Activated effector memory CD4-positive, alpha-beta T cell treated with Interleukin-2 at 50 U/mL for 16 hours (primary cell): ENCODE results near the gene DIPK2B.

Experiments used
- DNase-seq: peaks from one replicate; pipeline ENCODE4 v3.0.0-alpha.2; 2020

DIPK2B gene, protein sequence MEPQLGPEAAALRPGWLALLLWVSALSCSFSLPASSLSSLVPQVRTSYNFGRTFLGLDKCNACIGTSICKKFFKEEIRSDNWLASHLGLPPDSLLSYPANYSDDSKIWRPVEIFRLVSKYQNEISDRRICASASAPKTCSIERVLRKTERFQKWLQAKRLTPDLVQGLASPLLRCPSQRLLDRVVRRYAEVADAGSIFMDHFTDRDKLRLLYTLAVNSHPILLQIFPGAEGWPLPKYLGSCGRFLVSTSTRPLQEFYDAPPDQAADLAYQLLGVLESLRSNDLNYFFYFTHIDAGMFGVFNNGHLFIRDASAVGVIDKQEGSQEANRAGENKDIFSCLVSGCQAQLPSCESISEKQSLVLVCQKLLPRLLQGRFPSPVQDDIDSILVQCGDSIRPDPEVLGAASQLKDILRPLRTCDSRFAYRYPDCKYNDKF

DNA sequence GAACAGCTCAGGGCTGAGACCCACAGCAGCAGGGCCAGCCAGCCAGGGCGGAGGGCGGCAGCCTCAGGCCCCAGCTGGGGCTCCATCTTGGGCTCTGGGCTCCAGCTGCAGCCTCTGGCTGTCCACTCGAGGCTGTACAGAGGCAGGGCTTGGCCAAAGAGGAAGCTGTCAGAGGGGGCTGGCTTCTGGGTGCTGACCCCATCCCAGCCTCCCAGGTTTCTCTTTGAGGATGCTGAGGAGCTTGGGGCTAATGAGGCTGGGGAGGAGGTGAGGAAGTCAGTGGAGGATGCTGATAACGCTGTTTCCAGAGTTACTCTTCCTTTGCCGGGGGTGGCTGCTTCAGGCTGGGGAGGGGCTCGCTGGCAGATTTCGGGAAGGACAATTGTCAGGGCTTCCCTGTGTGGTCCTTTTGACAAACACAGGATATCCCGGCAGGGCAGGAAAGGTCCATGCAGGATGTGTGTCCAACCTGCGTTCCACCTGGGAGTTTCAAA is at the start of gene DIPK2B:
DIPK2B (minus strand) TSS at position 136 of the 494 bp plus-strand sequence; CDS start at position 86, 50 bp downstream.
- DNase-seq = no peak

DNA sequence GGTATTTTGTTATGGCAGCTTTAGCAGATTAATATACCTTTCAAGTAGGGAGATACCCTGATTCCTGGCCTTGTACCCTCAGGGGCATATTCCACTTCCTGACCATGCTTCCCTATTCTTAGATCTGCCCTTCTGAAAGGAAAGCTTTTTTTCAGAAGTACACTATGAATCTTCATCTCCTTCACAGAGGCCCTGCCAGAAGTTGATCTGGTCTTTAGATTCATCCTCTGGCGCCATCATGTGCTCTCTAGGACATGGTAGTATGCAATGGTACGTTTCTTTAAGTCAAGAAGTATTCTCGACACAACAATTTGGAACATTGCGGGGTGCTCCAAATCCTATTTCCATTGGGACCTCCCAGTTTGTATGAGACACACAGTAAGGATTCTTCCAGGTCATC is 39.6 kb upstream of the DIPK2B start:
- DNase-seq = no peak

DNA sequence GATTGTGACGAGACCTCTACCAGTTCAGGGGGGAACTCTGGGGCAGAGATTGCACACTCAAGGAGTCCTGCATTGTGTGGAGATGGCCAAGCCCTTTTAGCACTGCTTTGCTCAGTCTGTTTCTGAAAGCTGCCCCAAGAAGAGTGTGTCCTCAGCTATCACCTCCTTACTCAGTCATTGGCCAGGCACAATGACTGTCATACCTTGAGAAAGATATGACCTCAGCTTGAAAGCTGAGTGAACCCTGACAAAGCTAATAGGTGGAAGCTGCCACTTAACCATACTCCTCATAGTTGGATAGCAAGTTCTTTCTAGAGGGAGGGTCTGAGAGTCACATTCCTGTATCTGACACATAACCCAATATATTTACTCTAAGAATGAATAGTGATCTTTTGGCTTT is 37.8 kb upstream of the DIPK2B start:
- DNase-seq = no peak

DNA sequence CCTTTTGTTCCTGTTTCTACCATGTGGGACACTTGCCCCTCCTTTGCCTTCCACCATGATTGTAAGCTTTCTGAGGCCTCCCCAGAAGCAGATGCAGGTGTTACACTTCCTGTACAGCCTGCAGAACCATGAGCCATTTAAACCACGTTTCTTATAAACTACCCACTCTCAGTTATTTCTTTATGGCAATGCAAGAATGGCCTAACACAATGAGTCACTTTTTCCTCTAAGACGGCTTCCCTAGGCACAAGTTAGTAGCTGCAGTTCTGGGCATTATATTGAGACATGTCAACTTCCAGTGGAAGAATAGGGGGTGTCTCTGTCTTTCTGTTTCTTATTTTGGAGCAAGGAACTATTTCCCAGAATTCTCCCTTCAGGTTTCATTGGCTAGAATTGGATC is 32.9 kb upstream of the DIPK2B start:
- DNase-seq = no peak

DNA sequence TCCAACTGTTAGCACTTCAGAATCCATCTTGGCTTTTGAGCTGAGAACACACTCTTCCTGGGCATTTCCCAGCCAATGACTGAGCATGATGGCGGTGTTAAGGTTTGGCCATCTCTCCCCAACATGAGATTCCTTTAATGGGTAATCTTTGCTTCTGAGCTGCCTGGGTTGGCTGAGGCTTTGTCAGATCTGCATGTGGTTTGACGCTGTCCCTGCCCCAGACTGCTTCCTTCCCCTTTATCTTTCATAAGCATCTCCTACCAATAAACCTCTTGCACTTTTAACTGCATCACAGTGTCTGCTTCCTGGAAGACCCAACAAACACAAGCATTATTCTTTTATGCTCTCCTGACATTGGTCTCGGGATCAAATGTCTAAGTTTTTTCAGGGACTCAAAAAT is 31.5 kb upstream of the DIPK2B start:
- no peak for DNase-seq

DNA sequence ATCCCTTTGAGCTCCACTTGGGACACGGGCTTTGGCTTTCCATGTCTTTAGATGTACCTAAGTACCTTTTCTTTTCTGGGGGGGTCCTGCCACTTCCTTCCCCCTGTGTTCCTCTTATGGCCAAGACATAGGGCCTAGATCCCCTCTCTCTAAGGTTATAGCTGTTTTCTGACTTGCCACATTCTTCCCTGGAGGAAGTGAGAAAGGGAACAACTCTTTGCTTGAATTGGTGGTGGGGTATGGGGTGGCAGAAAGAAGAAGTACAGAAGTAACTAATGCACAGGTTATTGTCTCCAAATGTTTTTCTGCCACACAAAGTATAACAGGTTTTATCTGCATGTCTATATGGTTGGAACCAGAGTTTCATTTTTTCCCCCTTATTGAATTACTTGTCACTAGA is 29.7 kb upstream of the DIPK2B start:
- no peak for DNase-seq

DNA sequence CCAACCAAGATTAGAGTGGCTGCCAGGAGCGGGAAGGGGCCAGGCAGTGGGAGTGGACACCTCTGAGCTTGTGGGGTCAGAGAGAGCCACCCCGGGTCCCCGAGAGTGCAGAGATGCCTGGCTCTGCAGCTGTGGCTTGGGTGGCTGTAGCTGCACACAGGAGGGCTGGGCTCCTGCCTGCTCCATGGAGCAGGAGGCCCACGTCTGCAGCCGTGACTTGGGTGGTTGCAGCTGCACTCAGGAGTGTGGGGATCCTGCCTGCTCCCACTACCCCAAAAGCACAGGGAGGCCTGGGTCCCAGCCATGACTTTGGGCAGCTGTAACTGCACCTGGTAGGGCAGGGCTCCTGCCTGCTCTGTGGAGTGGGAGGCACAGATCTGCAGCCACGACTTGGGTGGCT is 28.7 kb upstream of the DIPK2B start:
- no peak for DNase-seq

DNA sequence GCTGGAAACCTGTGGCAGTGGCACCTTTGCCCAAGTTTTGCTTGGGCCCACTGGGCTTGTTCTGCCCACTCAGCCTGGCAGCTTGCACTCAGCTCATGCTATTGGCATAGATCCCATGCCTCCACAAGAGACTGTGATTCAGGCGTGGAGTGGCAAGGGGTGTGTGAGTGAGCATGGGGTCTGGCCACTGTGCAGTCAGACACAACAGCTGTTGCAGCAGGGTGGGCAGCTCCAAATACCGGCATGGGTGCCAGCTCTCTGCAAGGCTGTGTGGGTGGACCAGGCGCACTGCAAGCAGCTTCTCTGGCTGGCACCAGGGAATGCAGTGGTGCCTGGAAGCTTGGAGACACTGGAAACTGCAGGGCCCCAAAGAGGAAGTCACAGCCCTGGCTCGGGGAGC is 27.4 kb upstream of the DIPK2B start:
- no peak for DNase-seq

DNA sequence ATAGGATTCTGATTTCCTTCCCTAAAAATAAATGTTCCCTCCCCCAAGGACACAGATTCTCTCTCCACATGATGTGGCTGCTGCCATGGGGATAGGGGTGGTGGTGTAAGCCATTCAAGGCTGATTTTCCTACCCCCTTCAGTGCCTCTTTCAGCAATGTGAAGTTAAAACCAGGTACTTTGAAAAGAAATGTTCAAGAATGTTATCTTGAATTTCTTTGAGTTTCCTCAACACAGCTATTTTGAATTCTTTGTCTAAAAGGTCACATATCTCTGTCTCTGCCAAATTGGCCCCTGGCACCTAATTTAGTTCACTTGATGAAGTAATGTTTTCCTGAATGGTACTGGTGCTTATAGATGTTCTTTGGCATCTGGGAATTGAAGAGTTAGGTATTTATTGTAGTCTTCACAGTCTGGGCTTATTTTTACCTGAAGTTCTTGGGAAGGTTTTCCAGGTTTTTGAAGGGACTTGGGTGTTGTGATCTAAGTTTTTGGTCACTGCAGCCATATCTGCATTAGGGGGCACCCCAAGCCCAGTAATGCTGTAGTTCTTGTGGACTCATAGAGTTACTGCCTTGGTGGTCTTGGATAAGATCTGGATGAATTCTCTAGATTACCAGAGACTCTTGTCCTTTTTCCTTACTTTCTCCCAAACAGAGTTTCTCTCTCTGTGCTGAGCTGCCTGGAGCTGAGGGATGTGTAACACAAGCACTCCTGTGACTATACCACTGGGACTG is 7.6 kb upstream of the DIPK2B start:
- DNase-seq = no peak

DNA sequence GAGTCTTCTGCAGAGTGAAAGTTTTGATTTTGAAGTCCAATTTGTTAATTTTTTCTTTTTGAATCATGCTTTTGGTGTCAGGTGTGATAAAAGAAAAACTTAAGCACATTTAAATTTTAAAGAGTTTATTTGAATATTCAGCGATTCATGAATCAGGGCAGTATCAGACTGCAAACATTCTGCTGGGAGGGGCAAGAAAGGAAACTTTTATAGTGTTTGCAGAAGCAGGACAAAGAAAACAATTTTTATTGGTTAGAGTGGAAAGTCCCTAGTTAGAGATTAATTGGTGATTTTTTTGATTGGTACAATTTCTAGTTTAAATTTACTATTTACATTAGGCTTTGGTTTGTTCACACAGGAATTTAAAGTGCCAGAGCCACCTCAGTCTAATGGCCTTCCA is 1.5 kb upstream of the DIPK2B start:
- no peak for DNase-seq

DNA sequence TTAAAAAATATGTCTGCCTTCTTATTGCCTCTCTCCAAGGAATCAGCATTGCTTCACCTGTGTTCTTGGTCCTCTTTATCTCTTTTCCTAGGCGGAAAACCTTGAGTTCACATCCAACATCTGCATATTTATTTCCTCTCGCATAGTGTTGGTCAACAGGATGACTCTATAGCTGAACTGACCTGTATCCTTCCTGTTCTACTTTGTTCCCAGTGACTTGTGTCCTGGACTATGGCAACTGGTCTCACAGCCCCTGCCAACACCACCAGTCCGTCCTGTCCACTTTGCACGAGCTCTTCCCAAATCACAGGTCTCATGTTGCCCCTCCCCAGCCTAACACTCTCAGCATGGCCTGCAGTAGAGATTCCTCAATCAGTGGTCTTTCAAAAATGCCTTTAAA is 2.0 kb downstream of the DIPK2B start:
- DNase-seq = no peak

DNA sequence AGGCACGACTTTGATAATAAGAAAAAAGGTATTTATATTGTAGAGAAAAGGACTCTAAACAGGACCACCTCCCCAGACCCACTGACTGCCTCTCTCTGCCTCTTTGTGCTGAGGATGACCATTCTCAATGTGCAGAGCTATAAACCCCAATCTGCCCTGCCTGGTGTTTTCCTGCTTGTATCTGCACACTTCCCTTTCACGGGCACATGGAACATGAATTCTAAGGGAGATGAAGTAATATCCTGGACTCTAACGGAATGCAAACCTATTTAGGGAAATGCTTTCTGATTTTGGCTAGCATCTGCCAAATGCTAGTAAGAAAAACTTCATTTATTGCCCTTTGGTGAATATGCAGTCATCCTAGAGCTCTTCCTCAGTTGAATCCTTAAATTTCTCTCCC is 2.4 kb downstream of the DIPK2B start:
- no peak for DNase-seq

DNA sequence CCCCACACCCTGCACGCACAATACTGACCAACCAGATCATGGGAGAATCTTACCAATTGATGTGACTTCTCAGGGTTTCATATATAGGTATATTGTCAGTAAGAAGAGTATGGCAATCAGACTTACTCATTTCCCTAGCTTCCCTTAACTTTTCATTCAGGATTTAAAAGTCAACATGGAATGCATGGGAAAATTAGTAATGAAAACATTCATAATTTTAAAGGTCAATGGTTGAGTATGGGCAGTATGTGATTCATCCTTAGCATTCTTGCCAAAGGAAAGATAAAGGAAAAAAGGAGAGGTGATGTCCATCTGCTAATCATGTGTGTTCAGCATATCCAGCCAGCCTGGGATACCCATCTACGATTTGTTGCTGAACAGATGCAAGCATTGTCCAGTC is 4.0 kb downstream of the DIPK2B start:
- no peak for DNase-seq

DNA sequence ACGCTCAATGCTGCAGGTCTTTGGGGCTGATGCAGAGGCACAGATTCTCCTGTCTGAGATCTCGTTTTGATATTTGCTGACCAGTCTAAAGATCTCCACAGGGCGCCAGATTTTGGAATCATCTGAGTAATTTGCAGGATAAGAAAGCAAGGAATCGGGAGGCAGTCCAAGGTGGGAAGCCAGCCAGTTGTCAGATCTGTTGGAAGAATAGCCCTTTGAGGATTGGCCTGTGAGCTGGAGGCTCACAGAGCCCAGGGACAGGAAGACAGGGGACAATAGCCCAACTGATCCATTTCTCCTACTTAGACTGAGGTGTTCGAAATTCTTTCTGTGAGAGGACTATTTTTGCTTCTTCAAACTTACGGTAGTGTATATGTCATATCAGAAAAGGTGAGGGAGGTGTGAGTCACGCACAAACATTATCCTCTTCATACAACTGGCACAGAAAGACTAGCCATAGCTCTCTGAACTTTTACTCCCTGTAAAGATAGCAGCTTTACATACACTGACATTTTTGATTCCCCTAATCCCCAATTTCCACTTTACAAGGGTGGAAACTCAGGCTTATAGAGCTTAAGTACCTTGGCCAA is 8.8 kb downstream of the DIPK2B start:
- DNase-seq = no peak

DNA sequence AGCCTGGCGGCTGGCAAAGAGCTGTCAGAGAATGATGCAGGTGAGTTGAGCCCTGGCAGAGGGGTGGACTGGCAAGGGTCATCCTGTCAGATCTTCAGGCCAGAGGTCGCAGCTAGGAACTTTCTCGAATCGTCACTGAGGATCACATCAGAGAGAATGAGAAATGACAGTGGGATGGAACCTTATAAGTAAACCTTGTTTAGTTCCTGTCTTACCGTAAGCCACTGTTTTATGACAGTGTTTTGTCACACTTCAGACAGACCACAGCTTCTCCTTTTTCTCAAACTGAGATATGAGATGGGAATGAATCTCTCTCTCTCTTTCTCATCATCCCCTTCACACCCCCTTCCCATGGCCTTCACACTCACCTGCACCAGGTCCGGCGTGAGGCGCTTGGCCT is 9.3 kb downstream of the DIPK2B start:
- no peak for DNase-seq

DNA sequence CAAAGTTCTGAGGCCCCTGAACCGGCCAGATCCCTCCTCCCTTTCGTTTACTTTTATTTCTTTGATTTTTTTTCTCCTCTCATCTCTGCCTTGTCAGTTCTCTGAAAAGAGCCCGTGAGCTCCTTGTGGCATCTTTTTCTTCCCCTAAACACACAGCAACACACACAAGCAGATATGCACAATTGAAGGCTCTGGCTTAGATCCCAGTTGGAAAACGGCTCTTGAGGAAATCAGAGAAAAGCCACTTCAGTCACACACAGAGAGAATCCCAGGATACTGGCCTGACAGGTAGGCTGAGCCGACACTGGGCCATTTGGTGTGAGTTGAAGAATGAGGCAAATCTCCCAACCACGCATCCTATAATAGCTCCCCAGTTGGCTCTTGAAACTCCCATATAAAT is 12.9 kb downstream of the DIPK2B start:
- DNase-seq = no peak

DNA sequence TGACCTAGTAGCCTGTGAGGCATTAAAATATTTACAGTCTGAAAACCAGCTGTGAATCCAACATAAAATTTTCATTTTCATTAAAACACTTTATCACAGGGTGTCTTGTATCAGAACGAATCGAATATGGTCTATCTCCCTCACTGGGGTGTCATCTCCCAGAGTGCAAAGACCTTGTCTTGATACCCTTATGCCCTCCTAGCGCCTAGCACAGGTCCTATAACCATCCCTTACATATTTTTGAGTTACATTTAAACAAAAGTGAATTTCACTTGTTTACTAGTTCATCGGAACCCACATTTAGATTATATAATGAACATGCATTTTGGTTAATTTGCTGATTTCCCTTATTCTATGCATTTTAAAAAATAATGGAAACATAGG is 14.0 kb downstream of the DIPK2B start:
- DNase-seq = no peak

DNA sequence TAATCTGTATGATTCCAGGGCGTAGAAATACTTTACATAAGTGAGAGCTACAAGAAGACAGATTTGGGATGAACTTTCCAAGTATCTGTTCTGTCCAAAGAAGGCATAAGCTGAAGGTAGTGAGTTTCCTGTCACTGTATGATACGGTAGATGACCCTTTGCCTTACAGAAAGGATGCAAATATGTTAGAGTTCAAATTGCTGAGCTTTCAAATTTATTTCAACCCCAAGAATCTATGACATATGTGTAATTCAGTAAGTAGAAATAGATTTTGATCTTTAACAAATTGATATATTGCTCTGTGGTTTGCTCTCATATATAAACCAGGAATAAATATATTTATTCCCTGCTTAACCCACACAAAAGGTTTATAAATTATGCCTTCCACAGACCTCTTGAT is 16.5 kb downstream of the DIPK2B start:
- no peak for DNase-seq

DNA sequence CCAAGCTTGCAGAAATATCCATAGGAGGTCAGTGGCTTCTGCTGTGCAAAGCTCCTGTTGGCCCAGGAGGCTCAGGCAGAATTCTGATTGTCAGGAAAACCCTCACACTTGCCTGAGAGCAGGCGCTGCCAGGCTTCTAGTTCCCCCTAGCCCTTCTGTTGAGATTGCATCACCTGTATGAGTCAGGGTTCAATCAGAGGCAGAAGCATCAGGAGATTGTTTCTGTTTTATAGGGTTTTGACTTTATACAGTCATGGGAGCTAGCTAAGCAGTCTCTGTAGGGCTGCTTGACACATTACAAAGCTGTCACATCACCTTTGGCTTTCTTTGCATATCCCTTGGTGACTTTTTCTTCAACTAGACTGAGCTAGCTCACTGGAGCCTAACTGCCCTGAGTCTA is 27.8 kb downstream of the DIPK2B start:
- no peak for DNase-seq

DNA sequence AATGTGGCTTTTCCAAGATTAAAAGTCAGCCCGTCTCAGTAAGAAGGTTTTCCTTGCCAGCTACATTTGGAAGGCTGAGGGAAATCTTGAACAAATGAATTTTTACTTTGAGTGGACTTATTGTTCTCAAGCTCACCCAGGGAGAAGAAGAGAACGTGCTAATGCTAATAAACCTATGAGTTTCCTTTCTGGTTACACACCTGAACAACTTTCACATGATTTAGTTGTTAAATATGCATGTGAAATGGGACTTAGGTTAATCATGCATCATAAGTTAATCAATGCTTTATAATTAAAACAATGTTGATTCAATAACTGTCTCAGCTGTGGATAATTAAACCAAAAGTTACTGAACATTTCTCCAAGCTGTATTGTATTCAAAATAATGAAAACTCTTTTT is 33.9 kb downstream of the DIPK2B start:
- DNase-seq = no peak

DNA sequence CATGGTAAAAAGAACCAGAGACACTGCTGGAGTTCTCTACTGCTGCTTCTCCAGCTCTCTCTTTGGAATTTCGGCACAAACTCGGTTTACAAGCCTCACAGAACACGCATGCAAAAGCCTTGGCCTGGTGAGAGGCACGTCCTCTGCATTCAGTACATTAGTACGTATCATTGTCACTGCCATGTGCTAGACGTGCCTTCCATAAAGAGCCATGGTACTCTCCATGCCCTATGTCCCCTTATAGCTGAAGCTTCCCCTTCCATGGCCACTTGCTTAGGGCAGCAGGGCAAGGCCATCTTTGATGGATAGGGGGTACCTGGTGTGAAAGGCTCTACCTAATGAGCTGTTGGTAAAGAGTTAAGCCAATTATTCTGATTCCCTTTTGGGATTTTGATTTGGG is 35.0 kb downstream of the DIPK2B start:
- DNase-seq = no peak

DNA sequence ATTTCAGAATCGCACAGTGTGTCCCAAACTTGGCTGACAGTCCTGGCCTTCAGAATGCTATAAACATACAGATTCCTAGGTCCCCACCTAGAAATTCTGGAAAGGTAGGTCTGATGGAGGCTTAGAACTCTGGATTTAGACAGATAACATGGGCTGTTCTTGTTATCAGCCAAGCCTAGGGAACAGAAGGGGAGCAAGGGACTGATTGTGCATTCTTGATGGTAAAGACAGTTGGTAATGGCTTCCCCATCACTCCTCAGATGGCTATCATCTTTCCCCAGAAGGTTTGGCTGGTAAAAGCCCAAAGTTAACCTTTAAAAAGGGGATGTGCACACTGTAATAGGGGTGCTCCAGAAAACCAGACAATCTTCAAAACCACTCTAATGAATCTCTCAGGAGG is 35.7 kb downstream of the DIPK2B start:
- no peak for DNase-seq

DNA sequence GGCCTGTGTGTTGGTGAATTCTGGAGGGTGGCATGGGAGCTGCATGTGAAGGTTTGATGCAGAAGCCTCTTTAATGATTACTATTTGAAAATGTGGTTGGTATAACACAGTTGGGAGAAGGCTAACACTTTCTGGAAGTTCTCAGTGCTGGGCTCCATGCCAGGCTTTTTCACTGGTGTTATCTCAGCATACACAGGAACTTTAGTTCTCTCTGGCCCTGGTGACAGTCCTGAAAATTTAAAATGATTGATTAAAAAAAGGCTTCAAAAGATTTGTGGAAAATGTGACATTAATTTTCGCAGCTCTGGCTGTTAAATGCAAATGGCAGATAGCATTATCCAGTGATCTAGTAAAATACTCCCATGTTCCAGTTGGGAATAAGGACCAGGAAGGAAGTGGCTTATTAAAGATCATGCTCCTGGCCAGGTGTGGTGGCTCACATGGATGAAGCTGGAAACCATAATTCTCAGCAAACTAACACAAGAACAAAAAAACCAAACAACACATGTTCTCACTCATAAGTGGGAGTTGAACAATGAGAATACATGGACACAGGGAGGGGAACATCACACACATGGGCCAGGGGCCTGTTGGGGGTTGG is 36.6 kb downstream of the DIPK2B start:
- no peak for DNase-seq

DNA sequence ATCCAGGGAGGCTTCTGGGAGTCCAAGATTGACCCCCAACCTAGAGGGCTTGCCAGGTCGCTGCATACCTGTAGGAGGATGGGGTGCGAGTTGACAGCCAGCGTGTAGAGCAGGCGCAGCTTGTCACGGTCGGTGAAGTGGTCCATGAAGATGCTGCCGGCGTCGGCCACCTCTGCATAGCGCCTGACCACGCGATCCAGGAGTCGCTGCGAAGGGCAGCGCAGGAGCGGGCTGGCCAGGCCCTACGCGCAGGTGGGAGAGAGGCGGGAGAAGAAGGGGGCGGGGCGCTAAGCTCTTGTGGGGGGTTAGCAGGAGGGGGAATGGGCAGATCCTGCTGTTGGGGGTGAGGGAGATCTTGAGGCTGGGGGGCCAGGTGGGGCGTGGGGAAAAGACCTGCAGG is 43.0 kb downstream of the DIPK2B start:
- no peak for DNase-seq
